ENCODE results near the gene UNC5C. TPM values are rescaled to one million over a fixed set of nuclear protein-coding genes. Genes with fewer than 3 reads are reported as not detected.

UNC5C gene
- total RNA-seq, 2 experiments from 2014 or later, result not detected

- H3K9me3 Mint-ChIP-seq, result no peaks in the 10 kb centered on the region
- Histone ChIP-seq H3K9me3 (ENCODE audit: control insufficient read depth in 1 of 2, insufficient read depth in 1 of 2, low read length in 2 of 2) (peaks cover 0 to 5% of the 10 kb centered on the region in 2 experiments), H3K27ac (ENCODE audit: low read depth in 1 of 2, low read length in 2 of 2) (no peak overlapping the region), H3K27me3 (ENCODE audit: control insufficient read depth in 1 of 2, insufficient read depth in 2 of 2, low read length in 2 of 2) (no peaks in the 10 kb centered on the region), H3K4me1 (ENCODE audit: insufficient read depth, low read length) (no peaks in the 10 kb centered on the region), H3K36me3 (ENCODE audit: insufficient read depth, low read length) (no peaks in the 10 kb centered on the region), H3K4me3 (ENCODE audit: low read length) (no peak overlapping the region)
- intact Hi-C loops (cut with DNase I, micrococcal nuclease), result no loop called here
- CTCF ChIA-PET, result no interaction called here
- H3K4me1 Mint-ChIP-seq (ENCODE audit: low read depth), result no peaks in the 10 kb centered on the region
- DNase-seq, result no peak
- H3K36me3 Mint-ChIP-seq (ENCODE audit: low read depth), result no peaks in the 10 kb centered on the region
- POLR2A ChIA-PET, result no interaction called here
- H3K4me3 Mint-ChIP-seq, result no peak overlapping the region
- H3K27ac Mint-ChIP-seq, result no peak overlapping the region
- H3K27me3 Mint-ChIP-seq, result no peaks in the 10 kb centered on the region
- ATAC-seq (ENCODE audit: poor library complexity), result no peak
- TF ChIP-seq, protein P1, sequence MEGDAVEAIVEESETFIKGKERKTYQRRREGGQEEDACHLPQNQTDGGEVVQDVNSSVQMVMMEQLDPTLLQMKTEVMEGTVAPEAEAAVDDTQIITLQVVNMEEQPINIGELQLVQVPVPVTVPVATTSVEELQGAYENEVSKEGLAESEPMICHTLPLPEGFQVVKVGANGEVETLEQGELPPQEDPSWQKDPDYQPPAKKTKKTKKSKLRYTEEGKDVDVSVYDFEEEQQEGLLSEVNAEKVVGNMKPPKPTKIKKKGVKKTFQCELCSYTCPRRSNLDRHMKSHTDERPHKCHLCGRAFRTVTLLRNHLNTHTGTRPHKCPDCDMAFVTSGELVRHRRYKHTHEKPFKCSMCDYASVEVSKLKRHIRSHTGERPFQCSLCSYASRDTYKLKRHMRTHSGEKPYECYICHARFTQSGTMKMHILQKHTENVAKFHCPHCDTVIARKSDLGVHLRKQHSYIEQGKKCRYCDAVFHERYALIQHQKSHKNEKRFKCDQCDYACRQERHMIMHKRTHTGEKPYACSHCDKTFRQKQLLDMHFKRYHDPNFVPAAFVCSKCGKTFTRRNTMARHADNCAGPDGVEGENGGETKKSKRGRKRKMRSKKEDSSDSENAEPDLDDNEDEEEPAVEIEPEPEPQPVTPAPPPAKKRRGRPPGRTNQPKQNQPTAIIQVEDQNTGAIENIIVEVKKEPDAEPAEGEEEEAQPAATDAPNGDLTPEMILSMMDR (IDR thresholded peaks at IDR 0.05), result no peak
These were observed 187.7 kb downstream of the UNC5C start for GRCh38 chr4:95360906-95361695.

- no peak overlapping the region for H3K4me3 Mint-ChIP-seq
- no peaks in the 10 kb centered on the region for H3K4me1 Mint-ChIP-seq (ENCODE audit: low read depth)
- H3K27ac ChIP-seq (ENCODE audit: low read depth in 1 of 2, low read length in 2 of 2), result no peak overlapping the region
- no peaks in the 10 kb centered on the region for H3K9me3 Mint-ChIP-seq
- H3K27me3 ChIP-seq (ENCODE audit: control insufficient read depth in 1 of 2, insufficient read depth in 2 of 2, low read length in 2 of 2), result no peaks in the 10 kb centered on the region
- no peak for DNase-seq
- no peaks in the 10 kb centered on the region for H3K36me3 ChIP-seq (ENCODE audit: insufficient read depth, low read length)
- no peaks in the 10 kb centered on the region for H3K36me3 Mint-ChIP-seq (ENCODE audit: low read depth)
- ATAC-seq (ENCODE audit: poor library complexity), result no peak
- intact Hi-C loops (cut with DNase I, micrococcal nuclease), result no loop called here
- H3K4me3 ChIP-seq (ENCODE audit: low read length), result no peak overlapping the region
- H3K27ac Mint-ChIP-seq, result no peak overlapping the region
- ChIA-PET POLR2A (no interaction called here), CTCF (no interaction called here)
- peaks cover 0 to 5% of the 10 kb centered on the region in 2 experiments for H3K9me3 ChIP-seq (ENCODE audit: control insufficient read depth in 1 of 2, insufficient read depth in 1 of 2, low read length in 2 of 2)
- TF ChIP-seq, protein P1 (IDR thresholded peaks at IDR 0.05), result no peak
- H3K4me1 ChIP-seq (ENCODE audit: insufficient read depth, low read length), result no peaks in the 10 kb centered on the region
- no peaks in the 10 kb centered on the region for H3K27me3 Mint-ChIP-seq
These were observed 188.4 kb downstream of the UNC5C start for GRCh38 chr4:95360256-95360903.

GRCh38 chr4:95358421-95358820 is 190.4 kb downstream of the UNC5C start:
- Mint-ChIP-seq H3K4me1 (ENCODE audit: low read depth) (no peaks in the 10 kb centered on the region), H3K9me3 (no peaks in the 10 kb centered on the region), H3K36me3 (ENCODE audit: low read depth) (no peaks in the 10 kb centered on the region), H3K27me3 (no peaks in the 10 kb centered on the region), H3K4me3 (no peak overlapping the region), H3K27ac (no peak overlapping the region)
- TF ChIP-seq, protein P1 (IDR thresholded peaks at IDR 0.05), result no peak
- H3K27ac ChIP-seq (ENCODE audit: low read depth in 1 of 2, low read length in 2 of 2), result no peak overlapping the region
- no peaks in the 10 kb centered on the region for H3K4me1 ChIP-seq (ENCODE audit: insufficient read depth, low read length)
- no peak overlapping the region for H3K4me3 ChIP-seq (ENCODE audit: low read length)
- ChIA-PET POLR2A (no interaction called here), CTCF (no interaction called here)
- no peak for DNase-seq
- no peaks in the 10 kb centered on the region for H3K27me3 ChIP-seq (ENCODE audit: control insufficient read depth in 1 of 2, insufficient read depth in 2 of 2, low read length in 2 of 2)
- no peak for ATAC-seq (ENCODE audit: poor library complexity)
- H3K36me3 ChIP-seq (ENCODE audit: insufficient read depth, low read length), result no peaks in the 10 kb centered on the region
- peaks cover 0 to 5% of the 10 kb centered on the region in 2 experiments for H3K9me3 ChIP-seq (ENCODE audit: control insufficient read depth in 1 of 2, insufficient read depth in 1 of 2, low read length in 2 of 2)
- intact Hi-C loops (cut with DNase I, micrococcal nuclease), result no loop called here
